SK-N-SH treated with all-trans-retinoic acid at 6 μM for 48 hours (cell line): ENCODE results near the gene NAGPA.

Source experiments
- ATAC-seq: fragments of 200-7000 bp; cut with Tn5 transposase; 3 replicates; pipeline ENCODE4 v1.9.1; 2020; ENCODE audit warnings: mild to moderate bottlenecking, moderate library complexity
- ARNTL ChIP-seq: fragments of 450-650 bp; formaldehyde crosslinking; IDR thresholded peaks from 2 replicates; pipeline ENCODE4 v1.5.0; 2020; ENCODE audit warnings: low read depth, mild to moderate bottlenecking, moderate library complexity, borderline replicate concordance
- BACH2 ChIP-seq: fragments of 250-450 bp; sonication (Bioruptor Pico); IDR thresholded peaks from 2 replicates; pipeline ENCODE4 v1.9.0; 2021; ENCODE audit warnings: mild to moderate bottlenecking, borderline replicate concordance
- CREB5 ChIP-seq: fragments of 250-450 bp; sonication (Bioruptor Pico); IDR thresholded peaks from 2 replicates; pipeline ENCODE4 v1.5.1; 2020; ENCODE audit warnings: low read depth, mild to moderate bottlenecking, moderate library complexity
- CSDC2 ChIP-seq: fragments of 250-450 bp; sonication (Bioruptor Pico); IDR thresholded peaks from 2 replicates; pipeline ENCODE4 v1.5.0; 2020; ENCODE audit warnings: mild to moderate bottlenecking, moderate library complexity
- CSRNP3 ChIP-seq: fragments of 250-450 bp; sonication (Bioruptor Pico); IDR thresholded peaks from 2 replicates; pipeline ENCODE4 v1.5.1; 2021; ENCODE audit warnings: mild to moderate bottlenecking, moderate library complexity
- ESRRG ChIP-seq: fragments of 250-450 bp; sonication (Bioruptor Pico); IDR thresholded peaks from 2 replicates; pipeline ENCODE4 v1.6.1; 2021; ENCODE audit warnings: mild to moderate bottlenecking
- GLIS3 ChIP-seq: fragments of 250-450 bp; sonication (Bioruptor Pico); IDR thresholded peaks from 2 replicates; pipeline ENCODE4 v1.5.0; 2020; ENCODE audit warnings: mild to moderate bottlenecking, moderate library complexity
- ISL1 ChIP-seq: fragments of 250-450 bp; sonication (Bioruptor Pico); IDR thresholded peaks from 2 replicates; pipeline ENCODE4 v2.1.2; 2022; ENCODE audit warnings: mild to moderate bottlenecking, moderate library complexity
- OSR1 ChIP-seq: fragments of 250-450 bp; sonication (Bioruptor Pico); IDR thresholded peaks from 2 replicates; pipeline ENCODE4 v1.8.0; 2022; ENCODE audit warnings: moderate library complexity, mild to moderate bottlenecking, inconsistent platforms
- PATZ1 ChIP-seq: fragments of 250-450 bp; sonication (Bioruptor Pico); IDR thresholded peaks from 2 replicates; pipeline ENCODE4 v1.8.0; 2020; ENCODE audit warnings: mild to moderate bottlenecking, moderate library complexity, borderline replicate concordance
- POU6F1 ChIP-seq: fragments of 250-450 bp; sonication (Bioruptor Pico); IDR thresholded peaks from 2 replicates; pipeline ENCODE4 v1.8.0; 2021; ENCODE audit warnings: low read depth, mild to moderate bottlenecking, moderate library complexity, borderline replicate concordance
- PPARA ChIP-seq: fragments of 250-450 bp; sonication (Bioruptor Pico); IDR thresholded peaks from 2 replicates; pipeline ENCODE4 v1.5.0; 2020; ENCODE audit warnings: mild to moderate bottlenecking, borderline replicate concordance
- RARB ChIP-seq: fragments of 250-450 bp; sonication (Bioruptor Pico); IDR thresholded peaks from 2 replicates; pipeline ENCODE4 v1.8.0; 2021; ENCODE audit warnings: mild to moderate bottlenecking, moderate library complexity
- SNAI2 ChIP-seq: fragments of 250-450 bp; sonication (Bioruptor Pico); IDR thresholded peaks from 2 replicates; pipeline ENCODE4 v1.5.0; 2020; ENCODE audit warnings: mild to moderate bottlenecking, moderate library complexity
- TCF4 ChIP-seq: fragments of 250-450 bp; sonication (Bioruptor Pico); IDR thresholded peaks from 2 replicates; pipeline ENCODE4 v1.8.0; 2021; ENCODE audit warnings: mild to moderate bottlenecking, moderate library complexity, borderline replicate concordance
- TOX ChIP-seq: fragments of 250-450 bp; sonication (Bioruptor Pico); IDR thresholded peaks from 2 replicates; pipeline ENCODE4 v1.8.0; 2021; ENCODE audit warnings: mild to moderate bottlenecking, moderate library complexity, borderline replicate concordance
- TSHZ2 ChIP-seq: fragments of 250-450 bp; sonication (Bioruptor Pico); IDR thresholded peaks from 2 replicates; pipeline ENCODE4 v1.5.0; 2020; ENCODE audit warnings: mild to moderate bottlenecking, moderate library complexity
- ZC3H10 ChIP-seq: fragments of 250-450 bp; sonication (Bioruptor Pico); IDR thresholded peaks from 2 replicates; pipeline ENCODE4 v1.5.1; 2021; ENCODE audit warnings: mild to moderate bottlenecking, moderate library complexity
- ZFP3 ChIP-seq: fragments of 250-450 bp; sonication (Bioruptor Pico); IDR thresholded peaks from 2 replicates; pipeline ENCODE4 v1.5.0; 2020; ENCODE audit warnings: mild to moderate bottlenecking, moderate library complexity
- ZFP30 ChIP-seq: fragments of 450-650 bp; formaldehyde crosslinking; IDR thresholded peaks from 2 replicates; pipeline ENCODE4 v1.5.0; 2022; ENCODE audit warnings: mild to moderate bottlenecking, moderate library complexity
- ZNF565 ChIP-seq: fragments of 450-650 bp; formaldehyde crosslinking; conservative IDR thresholded peaks from 2 replicates; pipeline ENCODE4 v1.5.0; 2020; ENCODE audit warnings: low read depth, mild to moderate bottlenecking, moderate library complexity
- ZNF70 ChIP-seq: fragments of 450-650 bp; formaldehyde crosslinking; IDR thresholded peaks from 2 replicates; pipeline ENCODE4 v1.5.0; 2020; ENCODE audit warnings: mild to moderate bottlenecking, moderate library complexity
- ZNF8 ChIP-seq: fragments of 450-650 bp; formaldehyde crosslinking; IDR thresholded peaks from 2 replicates; pipeline ENCODE4 v1.5.0; 2020; ENCODE audit warnings: mild to moderate bottlenecking, moderate library complexity

Gene NAGPA

DNA sequence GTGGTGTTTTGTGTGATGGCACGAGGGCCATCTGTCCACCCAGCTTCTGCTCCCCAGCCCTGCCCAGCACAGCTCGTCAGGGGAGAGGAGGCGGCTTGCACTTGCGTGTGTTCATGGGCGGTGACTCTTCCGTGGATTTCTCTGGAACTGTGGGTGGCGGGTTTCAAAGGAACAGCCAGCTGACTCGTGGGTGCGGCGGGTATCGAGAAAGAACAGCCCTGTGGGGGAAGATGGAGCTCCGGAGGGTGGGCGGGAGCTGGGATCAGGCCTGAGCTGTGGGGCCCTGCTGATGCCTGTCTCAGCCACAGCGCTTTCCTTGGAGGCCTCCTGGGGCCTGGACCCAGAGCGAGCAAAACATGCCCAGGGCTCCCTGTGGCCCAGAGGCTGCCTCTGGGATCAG, 13.2 kb downstream of the NAGPA start:
- no peak for TF ChIP-seq ZC3H10 (CRISPR knock-in tag)
- no peak for TF ChIP-seq BACH2 (CRISPR knock-in tag)
- no peak for TF ChIP-seq GLIS3 (CRISPR knock-in tag)
- TF ChIP-seq ZFP3 (CRISPR knock-in tag) = no peak
- no peak for TF ChIP-seq ISL1 (CRISPR knock-in tag)
- TF ChIP-seq ZNF8 (CRISPR knock-in tag) = no peak
- TF ChIP-seq TSHZ2 (CRISPR knock-in tag) = no peak
- no peak for TF ChIP-seq ESRRG (CRISPR knock-in tag)
- TF ChIP-seq OSR1 (CRISPR knock-in tag) = no peak
- TF ChIP-seq TOX (CRISPR knock-in tag) = no peak
- no peak for TF ChIP-seq PPARA
- TF ChIP-seq PATZ1 (CRISPR knock-in tag) = no peak
- TF ChIP-seq TCF4 = no peak
- no peak for TF ChIP-seq ZNF565 (CRISPR knock-in tag)
- no peak for TF ChIP-seq ZNF70 (CRISPR knock-in tag)
- TF ChIP-seq ARNTL (CRISPR knock-in tag) = no peak
- TF ChIP-seq SNAI2 (CRISPR knock-in tag) = no peak
- ATAC-seq = no peak

DNA sequence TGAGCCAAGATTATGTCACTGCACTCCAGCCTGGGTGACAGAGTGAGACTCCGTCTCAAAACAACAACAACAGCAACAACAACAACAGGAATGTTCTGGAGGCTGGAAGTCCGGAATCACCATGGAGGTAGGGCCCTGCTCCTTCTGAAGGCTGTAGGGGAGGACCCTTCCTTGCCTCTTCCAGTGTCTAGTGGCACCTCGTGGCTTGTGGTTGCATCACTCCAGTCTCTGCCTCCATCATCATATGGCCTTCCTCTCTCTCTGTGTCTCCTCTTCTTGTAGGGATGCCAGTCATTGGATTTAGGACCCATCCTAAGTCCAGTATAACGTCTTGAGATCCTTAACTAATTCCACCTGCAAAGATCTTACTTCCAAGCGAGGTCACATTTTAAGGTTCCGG, 14.0 kb downstream of the NAGPA start:
- TF ChIP-seq PATZ1 (CRISPR knock-in tag) = no peak
- no peak for TF ChIP-seq BACH2 (CRISPR knock-in tag)
- no peak for TF ChIP-seq CREB5 (CRISPR knock-in tag)
- TF ChIP-seq ZC3H10 (CRISPR knock-in tag) = no peak
- TF ChIP-seq ESRRG (CRISPR knock-in tag) = no peak
- no peak for TF ChIP-seq CSRNP3 (CRISPR knock-in tag)
- ATAC-seq = no peak

- no peak for ATAC-seq
- TF ChIP-seq ZNF8 (CRISPR knock-in tag) (no peak), PATZ1 (CRISPR knock-in tag) (no peak), ZNF565 (CRISPR knock-in tag) (no peak), BACH2 (CRISPR knock-in tag) (no peak), ZFP30 (CRISPR knock-in tag) (no peak), POU6F1 (CRISPR knock-in tag) (no peak), PPARA (no peak), CREB5 (CRISPR knock-in tag) (no peak), GLIS3 (CRISPR knock-in tag) (no peak), SNAI2 (CRISPR knock-in tag) (no peak), ZNF70 (CRISPR knock-in tag) (no peak), OSR1 (CRISPR knock-in tag) (no peak), ESRRG (CRISPR knock-in tag) (no peak), ISL1 (CRISPR knock-in tag) (no peak), ZFP3 (CRISPR knock-in tag) (no peak), RARB (CRISPR knock-in tag) (no peak), CSDC2 (CRISPR knock-in tag) (no peak), ARNTL (CRISPR knock-in tag) (no peak)
These were observed 14.9 kb downstream of the NAGPA start for GRCh38 chr16:5018793-5019192.
